NT2/D1 (cell line): ENCODE data around the gene RPAIN.

Experiments
- SUZ12 ChIP-seq: IDR thresholded peaks from 2 replicates; pipeline ENCODE4 v1.6.1; 2011; ENCODE audit not compliant: insufficient read length, insufficient read depth; ENCODE audit errors: extremely low read depth
- YY1 ChIP-seq: IDR thresholded peaks from 2 replicates; pipeline ENCODE4 v1.6.1; 2011; ENCODE audit not compliant: insufficient read length, insufficient read depth

- no peak for TF ChIP-seq YY1
- no peak for TF ChIP-seq SUZ12
Observed at GRCh38 chr17:5439446-5439764, 19.4 kb downstream of the RPAIN start.
